BLaER1 (cell line): ENCODE data around the gene BPIFB1.

Experiments
- H3K27ac ChIP-seq: shearing (Covaris generic); formaldehyde crosslinking; 2 replicates; pipeline ENCODE4 v1.8.1; 2022
- H3K27me3 ChIP-seq: shearing (Covaris generic); formaldehyde crosslinking; 2 replicates; pipeline ENCODE4 v1.8.1; 2022
- H3K36me3 ChIP-seq: shearing (Covaris generic); formaldehyde crosslinking; 2 replicates; pipeline ENCODE4 v1.8.1; 2022
- H3K4me1 ChIP-seq: shearing (Covaris generic); formaldehyde crosslinking; 2 replicates; pipeline ENCODE4 v1.8.1; 2022
- H3K4me2 ChIP-seq: shearing (Covaris generic); formaldehyde crosslinking; 2 replicates; pipeline ENCODE4 v1.8.1; 2022
- H3K4me3 ChIP-seq: shearing (Covaris generic); formaldehyde crosslinking; 2 replicates; pipeline ENCODE4 v1.8.1; 2022
- H3K9ac ChIP-seq: shearing (Covaris generic); formaldehyde crosslinking; 2 replicates; pipeline ENCODE4 v1.8.1; 2022
- H3K9me3 ChIP-seq: shearing (Covaris generic); formaldehyde crosslinking; 2 replicates; pipeline ENCODE4 v1.8.1; 2022
- H4K20me1 ChIP-seq: shearing (Covaris generic); formaldehyde crosslinking; 2 replicates; pipeline ENCODE4 v1.8.1; 2022
- Cebpa-rat ChIP-seq: shearing (Covaris generic); IDR thresholded peaks from 2 replicates; pipeline ENCODE4 v1.8.1; 2022

Gene BPIFB1

DNA sequence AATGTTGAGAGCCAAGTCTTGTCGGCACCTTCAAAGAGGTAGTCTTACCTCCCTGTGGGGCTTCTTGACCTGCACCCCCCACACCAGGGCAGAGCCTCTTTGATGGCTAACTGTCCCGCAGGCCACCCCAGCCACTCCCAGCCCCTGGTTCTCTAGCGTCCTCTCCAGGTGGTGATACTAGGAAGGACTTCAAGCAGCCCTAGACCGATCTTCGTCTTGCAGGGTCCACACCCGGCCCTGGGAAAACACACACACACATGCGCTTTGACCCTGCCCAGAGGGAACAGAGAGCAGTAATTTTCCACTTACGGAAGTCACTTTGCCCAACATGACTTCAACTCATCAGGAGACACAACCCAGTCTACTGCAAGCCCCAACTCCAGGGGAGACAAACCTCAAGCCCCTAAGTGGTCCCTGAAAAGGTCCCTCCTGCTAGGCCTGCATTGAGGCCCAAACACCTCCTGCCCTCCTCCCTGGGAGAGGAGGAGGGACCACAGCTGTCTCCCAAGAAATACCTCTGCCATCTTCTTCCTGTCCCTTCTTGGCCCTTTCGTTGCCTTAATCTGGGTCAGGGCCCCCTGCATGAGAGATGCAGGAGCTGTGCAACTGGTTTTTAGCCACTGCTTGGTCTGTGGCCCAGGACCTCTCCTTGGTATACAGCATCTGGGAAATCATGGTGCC is 2.9 kb upstream of the BPIFB1 start:
- no peak overlapping the region for H3K4me3 ChIP-seq
- H3K36me3 ChIP-seq = no peaks in the 10 kb centered on the region
- no peak overlapping the region for H3K27ac ChIP-seq
- TF ChIP-seq Cebpa-rat = no peak
- H3K9me3 ChIP-seq = no peaks in the 10 kb centered on the region
- peaks cover 46% of the 10 kb centered on the region for H3K4me1 ChIP-seq
- H4K20me1 ChIP-seq = no peaks in the 10 kb centered on the region
- H3K27me3 ChIP-seq = no peaks in the 10 kb centered on the region
- H3K4me2 ChIP-seq = peak overlapping the region; percentile 71; the same call in 1 of the 2 replicates
- H3K9ac ChIP-seq = no peak overlapping the region

DNA sequence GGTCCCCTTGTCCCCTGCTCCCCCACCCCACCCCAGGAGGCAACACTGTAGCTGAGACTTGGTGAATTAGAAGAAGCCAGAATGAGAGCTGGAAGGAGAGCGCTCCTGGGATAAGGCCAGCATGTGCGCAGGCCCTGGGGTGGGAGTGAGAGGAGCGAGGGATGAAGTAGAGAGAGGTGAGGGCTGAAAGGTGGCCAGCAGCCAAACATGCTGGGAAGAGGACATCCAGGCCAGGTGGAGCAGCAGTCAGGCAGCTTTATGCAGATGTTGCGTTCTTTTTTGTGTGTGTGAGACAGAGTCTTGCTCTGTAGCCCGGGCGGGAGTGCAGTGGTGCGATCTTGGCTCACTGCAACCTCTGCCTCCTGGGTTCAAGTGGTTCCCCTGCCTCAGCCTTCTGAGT is 2.2 kb upstream of the BPIFB1 start:
- no peak for TF ChIP-seq Cebpa-rat
- no peak overlapping the region for H3K4me3 ChIP-seq
- H3K9me3 ChIP-seq = no peaks in the 10 kb centered on the region

GRCh38 chr20:33281550-33282146 is 1.4 kb upstream of the BPIFB1 start:
- H3K36me3 ChIP-seq = no peaks in the 10 kb centered on the region
- no peaks in the 10 kb centered on the region for H4K20me1 ChIP-seq
- H3K4me2 ChIP-seq = no peak overlapping the region
- no peak overlapping the region for H3K27ac ChIP-seq
- H3K4me3 ChIP-seq = no peak overlapping the region
- no peaks in the 10 kb centered on the region for H3K9me3 ChIP-seq
- no peak for TF ChIP-seq Cebpa-rat
- no peaks in the 10 kb centered on the region for H3K27me3 ChIP-seq
- peaks cover 32% of the 10 kb centered on the region for H3K4me1 ChIP-seq
- no peak overlapping the region for H3K9ac ChIP-seq

More for the DNA sequence above, 2.2 kb upstream of the BPIFB1 start:
- H3K4me1 ChIP-seq = peaks cover 40% of the 10 kb centered on the region
- H3K9ac ChIP-seq = no peak overlapping the region
- no peak overlapping the region for H3K4me2 ChIP-seq
- H4K20me1 ChIP-seq = no peaks in the 10 kb centered on the region
- H3K27me3 ChIP-seq = no peaks in the 10 kb centered on the region
- H3K36me3 ChIP-seq = no peaks in the 10 kb centered on the region
- no peak overlapping the region for H3K27ac ChIP-seq

DNA sequence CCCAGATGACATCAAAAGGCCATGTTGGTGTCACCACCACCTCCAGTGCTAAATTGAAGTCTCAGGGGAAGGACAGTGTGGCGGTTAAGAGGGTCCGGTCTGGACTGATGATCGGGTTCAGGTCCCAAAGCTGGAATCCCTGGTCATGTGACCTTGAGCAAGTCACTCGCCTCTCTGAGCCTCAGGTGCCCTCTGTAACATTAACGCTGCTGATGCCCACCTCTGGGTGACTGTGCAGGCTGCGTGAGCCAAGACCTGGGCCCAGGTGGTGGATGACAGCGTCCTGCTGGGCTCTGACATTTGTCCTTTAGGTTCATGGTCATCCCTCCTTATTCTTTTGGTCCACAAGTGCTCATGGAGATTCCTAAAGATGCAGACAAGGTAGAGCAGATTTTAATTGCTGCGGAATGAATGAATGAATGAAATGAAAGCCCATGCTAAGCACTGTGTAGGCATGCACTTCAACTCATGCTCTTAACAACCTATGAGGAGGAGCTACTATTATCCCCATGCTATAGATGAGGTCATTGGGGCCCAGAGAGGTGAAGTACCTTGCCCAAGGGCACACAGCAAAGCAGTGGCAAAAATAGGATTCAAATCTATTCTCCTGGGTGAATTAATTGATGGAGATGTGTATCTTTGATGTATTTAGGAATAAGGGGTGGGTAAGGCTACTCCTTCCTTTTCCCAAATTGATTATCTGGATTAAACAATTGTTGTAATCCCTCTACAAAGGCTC is 649 bp upstream of the BPIFB1 start:
- Histone ChIP-seq H3K9ac (no peak overlapping the region), H3K4me3 (no peak overlapping the region), H3K9me3 (no peaks in the 10 kb centered on the region), H3K36me3 (no peaks in the 10 kb centered on the region), H3K27me3 (no peaks in the 10 kb centered on the region), H3K4me1 (peaks cover 32% of the 10 kb centered on the region), H4K20me1 (no peaks in the 10 kb centered on the region), H3K4me2 (peak overlapping the region; percentile 24), H3K27ac (no peak overlapping the region)
- no peak for TF ChIP-seq Cebpa-rat

GRCh38 chr20:33284284-33284683 is 1.3 kb downstream of the BPIFB1 start:
- TF ChIP-seq Cebpa-rat = no peak
- Histone ChIP-seq H3K27ac (no peak overlapping the region), H4K20me1 (no peaks in the 10 kb centered on the region), H3K9ac (no peak overlapping the region), H3K4me1 (peaks cover 20% of the 10 kb centered on the region), H3K4me3 (no peak overlapping the region), H3K36me3 (no peaks in the 10 kb centered on the region), H3K9me3 (no peaks in the 10 kb centered on the region), H3K27me3 (no peaks in the 10 kb centered on the region), H3K4me2 (no peak overlapping the region)

DNA sequence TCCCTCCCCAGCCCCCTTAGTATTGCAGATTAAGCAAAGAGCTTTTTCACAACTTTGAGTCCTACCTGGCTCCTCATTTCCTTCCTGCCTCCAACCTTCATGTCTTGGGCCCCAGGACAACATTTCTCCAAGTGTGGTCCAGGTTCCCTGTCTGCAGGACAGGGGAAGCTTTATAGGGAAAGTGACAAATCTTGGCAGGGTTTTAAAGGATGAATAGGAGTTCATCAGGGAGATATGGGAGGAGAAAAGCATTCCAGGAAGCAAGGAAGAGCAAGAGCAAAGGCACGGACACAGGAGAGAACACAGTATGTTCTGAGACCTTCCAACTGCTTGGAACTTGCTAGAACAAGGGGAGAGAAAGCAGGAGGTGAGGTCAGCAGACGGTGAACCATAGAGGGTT is 1.9 kb downstream of the BPIFB1 start:
- no peaks in the 10 kb centered on the region for H3K36me3 ChIP-seq
- H3K9ac ChIP-seq = no peak overlapping the region
- no peaks in the 10 kb centered on the region for H3K9me3 ChIP-seq
- H3K27ac ChIP-seq = no peak overlapping the region
- H3K4me2 ChIP-seq = no peak overlapping the region
- H4K20me1 ChIP-seq = no peaks in the 10 kb centered on the region
- peaks cover 14% of the 10 kb centered on the region for H3K4me1 ChIP-seq
- no peak for TF ChIP-seq Cebpa-rat
- no peak overlapping the region for H3K4me3 ChIP-seq
- H3K27me3 ChIP-seq = no peaks in the 10 kb centered on the region

DNA sequence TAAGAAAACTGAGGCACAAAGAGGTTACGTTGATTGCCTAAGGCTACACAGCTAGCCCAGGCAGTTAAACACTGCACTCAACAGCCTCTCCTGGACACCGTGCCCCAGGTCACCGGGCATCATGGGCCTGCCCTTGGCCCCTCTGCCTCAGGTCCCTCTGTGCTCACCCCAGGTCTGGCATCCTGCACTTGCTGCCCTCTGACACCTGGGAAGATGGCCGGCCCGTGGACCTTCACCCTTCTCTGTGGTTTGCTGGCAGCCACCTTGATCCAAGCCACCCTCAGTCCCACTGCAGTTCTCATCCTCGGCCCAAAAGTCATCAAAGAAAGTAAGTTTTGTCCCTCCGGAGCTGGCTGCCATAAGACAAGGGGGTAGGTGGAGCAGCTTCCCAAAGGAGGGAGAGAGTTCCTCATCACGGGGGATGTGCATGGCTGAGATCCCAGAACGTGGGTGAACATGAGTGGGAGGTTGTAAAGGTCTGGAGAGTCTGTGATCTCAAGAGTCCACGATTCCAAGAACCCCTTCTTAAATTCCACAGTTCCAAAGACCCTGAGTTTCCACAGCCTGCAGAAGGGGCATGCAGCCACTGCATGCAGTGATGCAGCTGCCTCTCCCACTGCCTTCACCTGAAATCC is 3.0 kb downstream of the BPIFB1 start:
- no peak for TF ChIP-seq Cebpa-rat
- Histone ChIP-seq H3K36me3 (no peaks in the 10 kb centered on the region), H3K4me3 (no peak overlapping the region), H3K27ac (no peak overlapping the region), H3K9ac (no peak overlapping the region), H3K9me3 (no peaks in the 10 kb centered on the region), H3K27me3 (no peaks in the 10 kb centered on the region), H3K4me2 (no peak overlapping the region), H4K20me1 (no peaks in the 10 kb centered on the region), H3K4me1 (peaks cover 13% of the 10 kb centered on the region)

GRCh38 chr20:33287884-33288283 is 4.9 kb downstream of the BPIFB1 start:
- H3K27me3 ChIP-seq = no peaks in the 10 kb centered on the region
- H3K27ac ChIP-seq = no peak overlapping the region
- peaks cover 8% of the 10 kb centered on the region for H3K4me1 ChIP-seq
- H3K36me3 ChIP-seq = no peaks in the 10 kb centered on the region
- H4K20me1 ChIP-seq = no peaks in the 10 kb centered on the region
- H3K9me3 ChIP-seq = no peaks in the 10 kb centered on the region
- TF ChIP-seq Cebpa-rat = no peak
- H3K4me2 ChIP-seq = no peak overlapping the region
- no peak overlapping the region for H3K4me3 ChIP-seq
- H3K9ac ChIP-seq = no peak overlapping the region

DNA sequence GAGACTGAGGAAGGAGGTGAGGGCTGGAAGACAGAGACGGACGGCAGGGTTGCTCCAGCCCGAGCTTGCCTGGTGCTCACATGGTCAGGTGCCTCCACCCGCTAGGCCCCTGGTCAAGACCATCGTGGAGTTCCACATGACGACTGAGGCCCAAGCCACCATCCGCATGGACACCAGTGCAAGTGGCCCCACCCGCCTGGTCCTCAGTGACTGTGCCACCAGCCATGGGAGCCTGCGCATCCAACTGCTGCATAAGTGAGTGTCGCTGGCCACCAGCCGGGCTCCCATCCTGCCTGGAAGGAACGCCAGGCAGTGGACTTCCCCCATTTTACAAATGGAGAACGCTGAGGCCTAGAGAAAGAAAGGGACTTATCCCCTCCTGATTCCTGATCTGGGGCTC is 7.8 kb downstream of the BPIFB1 start:
- H3K4me3 ChIP-seq = no peak overlapping the region
- no peaks in the 10 kb centered on the region for H4K20me1 ChIP-seq
- H3K36me3 ChIP-seq = no peaks in the 10 kb centered on the region
- no peak overlapping the region for H3K4me2 ChIP-seq
- H3K9ac ChIP-seq = no peak overlapping the region
- H3K27me3 ChIP-seq = no peaks in the 10 kb centered on the region
- TF ChIP-seq Cebpa-rat = no peak
- H3K4me1 ChIP-seq = peaks cover 5% of the 10 kb centered on the region; the same call in 1 of the 2 replicates
- H3K9me3 ChIP-seq = no peaks in the 10 kb centered on the region
- H3K27ac ChIP-seq = no peak overlapping the region

DNA sequence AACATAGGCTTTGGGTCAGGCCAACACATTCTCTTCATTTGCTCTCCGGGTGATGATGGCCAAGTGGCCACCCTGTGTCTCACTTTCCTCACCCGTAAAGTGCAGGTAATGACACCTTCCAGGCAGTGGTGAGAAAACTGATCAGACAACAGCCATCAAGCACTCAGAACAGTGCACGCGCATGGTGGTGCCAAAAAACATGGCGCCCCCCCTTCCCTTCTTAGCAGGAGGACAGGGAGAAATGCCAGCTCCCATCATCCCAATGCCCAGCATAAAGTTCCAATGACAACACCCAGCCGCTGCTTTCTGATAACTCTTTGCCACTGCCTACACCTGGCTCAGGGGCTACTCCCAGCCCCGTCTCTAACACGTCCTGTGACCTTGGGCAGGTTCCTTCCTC is 8.4 kb downstream of the BPIFB1 start:
- Histone ChIP-seq H3K4me3 (no peak overlapping the region), H3K4me2 (no peak overlapping the region), H4K20me1 (no peaks in the 10 kb centered on the region), H3K27ac (no peak overlapping the region), H3K36me3 (no peaks in the 10 kb centered on the region), H3K9ac (no peak overlapping the region), H3K9me3 (no peaks in the 10 kb centered on the region), H3K27me3 (no peaks in the 10 kb centered on the region), H3K4me1 (peaks cover 5% of the 10 kb centered on the region; the same call in 1 of the 2 replicates)
- no peak for TF ChIP-seq Cebpa-rat
